IMR-90 (cell line): ENCODE measurements around the gene NES. TPM values are rescaled to one million over a fixed set of nuclear protein-coding genes. Genes with fewer than 3 reads are reported as not detected.
A peak's percentile ranks its signal among the peaks of the same experiment; 100 is the strongest.

Experiments
- ATAC-seq: fragments of 200-7000 bp; cut with Tn5 transposase; 2 replicates; pipeline ENCODE4 v1.9.1; 2020; ENCODE audit warnings: low read depth, mild to moderate bottlenecking, moderate library complexity
- BruUV-seq: library from RNA; stranded (reverse); fragments of 400-500 nt; replicated peaks from 2 replicates; lab custom pipeline; 2021; lab: Mats Ljungman, UMichigan
- CTCF ChIA-PET: fragments of 300-600 bp; formaldehyde crosslinking; extraction: SDS; loops from one replicate; lab custom pipeline; 2021; ENCODE audit warnings: antibody characterized with exemption; lab: Yijun Ruan, JAX
- POLR2A ChIA-PET: fragments of 300-600 bp; sonication (Branson Sonifier 250); formaldehyde crosslinking; loops from one replicate; lab custom pipeline; 2022; ENCODE audit warnings: antibody characterized with exemption; ENCODE audit not compliant: unreplicated experiment; lab: Charles Lee
- DNase-seq: peaks from one replicate; pipeline ENCODE4 v3.0.0; 2013
- H2AFZ ChIP-seq: replicated peaks from 2 replicates; pipeline ENCODE3; 2013; ENCODE audit warnings: low read length, mild to moderate bottlenecking; ENCODE audit not compliant: poor library complexity
- H2AK5ac ChIP-seq: 2 replicates; pipeline ENCODE4 v1.6.1; 2013; ENCODE audit warnings: low read depth, low read length, inconsistent platforms
- H2AK9ac ChIP-seq: replicated peaks from 2 replicates; pipeline ENCODE3; 2013; ENCODE audit warnings: mild to moderate bottlenecking, low read depth, low read length, moderate library complexity; ENCODE audit not compliant: poor library complexity
- H2BK120ac ChIP-seq: 2 replicates; pipeline ENCODE4 v1.6.1; 2013; ENCODE audit warnings: low read depth, low read length, inconsistent platforms
- H2BK15ac ChIP-seq: 3 replicates; pipeline ENCODE4 v1.6.1; 2013; ENCODE audit warnings: low read depth, low read length, inconsistent platforms
- H2BK20ac ChIP-seq: 2 replicates; pipeline ENCODE4 v1.6.1; 2013; ENCODE audit warnings: low read depth, mild to moderate bottlenecking, inconsistent platforms, low read length, moderate library complexity
- H2BK5ac ChIP-seq: 2 replicates; pipeline ENCODE4 v1.6.1; 2013; ENCODE audit warnings: mild to moderate bottlenecking, low read depth, low read length, inconsistent platforms; ENCODE audit not compliant: poor library complexity, severe bottlenecking
- H3K14ac ChIP-seq: replicated peaks from 2 replicates; pipeline ENCODE4 v1.6.1; 2013; ENCODE audit warnings: low read depth, low read length, inconsistent platforms
- H3K18ac ChIP-seq: 2 replicates; pipeline ENCODE4 v1.6.1; 2013; ENCODE audit warnings: low read depth, low read length, control low read depth
- H3K23ac ChIP-seq: 2 replicates; pipeline ENCODE4 v1.6.1; 2013; ENCODE audit warnings: low read depth, low read length, inconsistent platforms
- H3K27ac ChIP-seq: 2 replicates; pipeline ENCODE4 v1.5.1; 2013; ENCODE audit warnings: mild to moderate bottlenecking, control low read depth, low read length; ENCODE audit not compliant: insufficient read depth
- H3K27me3 ChIP-seq: 2 replicates; pipeline ENCODE4 v1.6.1; 2013; ENCODE audit warnings: low read length; ENCODE audit not compliant: control insufficient read depth, insufficient read depth
- H3K36me3 ChIP-seq: 2 replicates; pipeline ENCODE4 v1.6.1; 2013; ENCODE audit warnings: low read length, mixed read lengths; ENCODE audit not compliant: control insufficient read depth, insufficient read depth
- H3K4ac ChIP-seq: 2 replicates; pipeline ENCODE4 v1.6.1; 2013; ENCODE audit warnings: low read depth, low read length, inconsistent platforms
- H3K4me1 ChIP-seq: 2 replicates; pipeline ENCODE4 v1.6.1; 2013; ENCODE audit warnings: low read length, mixed read lengths; ENCODE audit not compliant: control insufficient read depth, insufficient read depth
- H3K4me2 ChIP-seq: 2 replicates; pipeline ENCODE4 v1.6.1; 2013; ENCODE audit warnings: low read depth, mild to moderate bottlenecking, control low read depth, low read length, moderate library complexity
- H3K4me3 ChIP-seq: 2 replicates; pipeline ENCODE4 v1.5.1; 2013; ENCODE audit warnings: low read depth, mild to moderate bottlenecking, control low read depth, low read length, moderate library complexity; ENCODE audit not compliant: insufficient read depth
- H3K56ac ChIP-seq: 2 replicates; pipeline ENCODE4 v1.6.1; 2013; ENCODE audit warnings: low read length, inconsistent platforms; ENCODE audit not compliant: insufficient read depth; ENCODE audit errors: extremely low read depth
- H3K79me1 ChIP-seq, 2 experiments: 2 replicates each; pipeline ENCODE4 v1.6.1; 2013; ENCODE audit warnings: low read length in 2 of 2, inconsistent platforms in 1 of 2, low read depth in 1 of 2
- H3K9ac ChIP-seq: 2 replicates; pipeline ENCODE4 v1.6.1; 2013; ENCODE audit warnings: low read depth, low read length, control low read depth
- H3K9me1 ChIP-seq: 2 replicates; pipeline ENCODE4 v1.6.1; 2013; ENCODE audit warnings: low read length, inconsistent platforms; ENCODE audit not compliant: insufficient read depth
- H3K9me3 ChIP-seq: 2 replicates; pipeline ENCODE4 v1.6.1; 2013; ENCODE audit warnings: low read length; ENCODE audit not compliant: control insufficient read depth, insufficient read depth
- H4K20me1 ChIP-seq: 2 replicates; pipeline ENCODE4 v1.6.1; 2013; ENCODE audit warnings: low read length, inconsistent platforms; ENCODE audit not compliant: insufficient read depth
- H4K5ac ChIP-seq: 2 replicates; pipeline ENCODE4 v1.6.1; 2013; ENCODE audit warnings: mild to moderate bottlenecking, low read depth, low read length, control low read depth
- H4K8ac ChIP-seq, 2 experiments: 2 replicates each; pipeline ENCODE4 v1.6.1; 2013; ENCODE audit warnings: low read depth in 2 of 2, low read length in 2 of 2, control low read depth in 1 of 2, inconsistent platforms in 1 of 2
- H4K91ac ChIP-seq: 2 replicates; pipeline ENCODE4 v1.6.1; 2013; ENCODE audit warnings: low read depth, low read length, inconsistent platforms; ENCODE audit not compliant: insufficient read depth
- BHLHE40 ChIP-seq: fragments of 150-350 bp; IDR thresholded peaks from 2 replicates; pipeline ENCODE4 v1.6.1; 2016; ENCODE audit warnings: mild to moderate bottlenecking, low read depth, low read length
- CEBPB ChIP-seq: IDR thresholded peaks from 2 replicates; pipeline ENCODE4 v1.6.1; 2012; ENCODE audit warnings: low read depth, low read length, improper control_type of control experiment
- CTCF ChIP-seq: conservative IDR thresholded peaks from 2 replicates; pipeline ENCODE4 v1.5.1; 2012; ENCODE audit warnings: mild to moderate bottlenecking, low read depth, low read length, improper control_type of control experiment
- ELK1 ChIP-seq: fragments of 150-350 bp; IDR thresholded peaks from 2 replicates; pipeline ENCODE4 v1.6.1; 2016; ENCODE audit warnings: low read depth, mild to moderate bottlenecking, low read length, moderate library complexity, borderline replicate concordance
- MAFK ChIP-seq: IDR thresholded peaks from 2 replicates; pipeline ENCODE4 v1.6.1; 2012; ENCODE audit warnings: low read depth, low read length, improper control_type of control experiment
- MAZ ChIP-seq: IDR thresholded peaks from 2 replicates; pipeline ENCODE4 v1.6.1; 2012; ENCODE audit warnings: low read depth, mild to moderate bottlenecking, low read length, improper control_type of control experiment, moderate library complexity, borderline replicate concordance
- MXI1 ChIP-seq: IDR thresholded peaks from 2 replicates; pipeline ENCODE4 v1.6.1; 2012; ENCODE audit warnings: low read depth, mild to moderate bottlenecking, low read length, moderate library complexity, borderline replicate concordance
- NFE2L2 ChIP-seq: fragments of 150-350 bp; IDR thresholded peaks from 2 replicates; pipeline ENCODE4 v1.6.1; 2016; ENCODE audit warnings: low read depth, mild to moderate bottlenecking, low read length
- RAD21 ChIP-seq: IDR thresholded peaks from 2 replicates; pipeline ENCODE4 v1.6.1; 2012; ENCODE audit warnings: low read length, improper control_type of control experiment
- RCOR1 ChIP-seq: IDR thresholded peaks from 2 replicates; pipeline ENCODE4 v1.6.1; 2012; ENCODE audit warnings: mild to moderate bottlenecking, low read length, improper control_type of control experiment; ENCODE audit not compliant: insufficient replicate concordance
- USF2 ChIP-seq: fragments of 150-350 bp; IDR thresholded peaks from 2 replicates; pipeline ENCODE4 v1.6.1; 2017; ENCODE audit warnings: mild to moderate bottlenecking, antibody characterized with exemption, low read length, low read depth
- WGBS, 2 experiments: methylation state at CpG; one replicate each; pipeline versions ENCODE4 v1.1.5 to v1.1.7; 2013; ENCODE audit warnings: missing lambda C conversion rate in 2 of 2; ENCODE audit not compliant: insufficient read length in 1 of 2; ENCODE audit errors: extremely low coverage in 2 of 2; 5-methylcytosine and 5-hydroxymethylcytosine counted together
- dilution Hi-C: fragments of 300-500 bp; cut with HindIII; formaldehyde crosslinking; loops from one replicate; pipeline ENCODE4 v1.14.3; 2018; ENCODE audit warnings: low sequenced_read_pairs; ENCODE audit not compliant: unreplicated experiment
- in situ Hi-C: fragments of 300-500 bp; cut with MboI; formaldehyde crosslinking; loops from 3 replicates; pipeline ENCODE4 v1.14.3; 2019; ENCODE audit warnings: low sequenced_read_pairs, inconsistent platforms, mixed read lengths
- intact Hi-C: fragments of 100-400 bp; cut with micrococcal nuclease; formaldehyde crosslinking; loops from 2 replicates; pipeline ENCODE4 v1.10.0; 2022
- polyA plus RNA-seq, 3 experiments: library from polyadenylated mRNA; depleted of rRNA; stranded (reverse); fragments of >200 nt; gene quantifications; 2 replicates each; pipeline ENCODE4 v1.2.3, GENCODE V29; 2012; ENCODE audit warnings: low replicate concordance in 1 of 3
- total RNA-seq: library from RNA; depleted of rRNA; stranded (reverse); fragments of >200 nt; gene quantifications from 2 replicates; pipeline ENCODE4 v1.2.3, GENCODE V29; 2012

The NES gene
- total and polyA plus RNA-seq, 2 of the 4 experiments (the other 2 are of a cell fraction): 25.3 to 40.1 TPM

- H3K27ac ChIP-seq: no peak overlapping the region
- CTCF ChIA-PET: no interaction called here
Observed at GRCh38 chr1:156671804-156672203, 5.4 kb downstream of the NES start.

More at GRCh38 chr1:156671804-156672203, 5.4 kb downstream of the NES start:
- Histone ChIP-seq H2BK20ac (no peak overlapping the region), H2BK15ac (no peak overlapping the region), H2AFZ (no peak overlapping the region), H3K9me3 (no peaks in the 10 kb centered on the region), H3K56ac (no peak overlapping the region), H4K8ac (no peak overlapping the region), H3K9ac (no peak overlapping the region), H2AK9ac (no peak overlapping the region), H2AK5ac (no peak overlapping the region), H3K27me3 (no peaks in the 10 kb centered on the region), H3K18ac (no peak overlapping the region), H3K4me3 (no peak overlapping the region), H3K9me1 (peaks cover 21% of the 10 kb centered on the region), H3K23ac (no peak overlapping the region), H4K91ac (no peak overlapping the region), H3K36me3 (peaks cover 16% of the 10 kb centered on the region), H3K4me1 (peaks cover 38% of the 10 kb centered on the region), H3K14ac (no peak overlapping the region), H2BK120ac (no peak overlapping the region), H4K20me1 (peaks cover 28% of the 10 kb centered on the region), H3K79me1 (peaks cover 15 to 50% of the 10 kb centered on the region in 2 experiments; a peak in 3 of 4 replicates), H2BK5ac (no peak overlapping the region), H3K4me2 (no peak overlapping the region), H4K5ac (no peak overlapping the region), H3K4ac (no peak overlapping the region)
- no peak for TF ChIP-seq ELK1
- TF ChIP-seq RAD21: no peak
- no peak for TF ChIP-seq BHLHE40
- TF ChIP-seq MXI1: no peak
- TF ChIP-seq MAFK: no peak
- no peak for TF ChIP-seq NFE2L2
- no peak for TF ChIP-seq MAZ
- TF ChIP-seq RCOR1: no peak
- no peak for TF ChIP-seq CEBPB
- TF ChIP-seq USF2: no peak
- no peak for TF ChIP-seq CTCF
- POLR2A ChIA-PET: interaction anchor here (0.6 kb wide), 1 partner anchor 9 kb away, joined by 19 read pairs; no protein-coding TSS in a partner anchor
- dilution Hi-C loops: no loop called here
- ATAC-seq (no peak), DNase-seq (no peak)
- WGBS, 2 experiments: 100% methylated on average over 2 of the region's 2 CpGs; no CpG with 5 or more reads in 1 of the 2 experiments
- intact Hi-C loops: no loop called here
- TSS peak; percentile 47 for BruUV-seq
- in situ Hi-C loops: no loop called here
